ENCODE data around the gene DPP6. TPM values are rescaled to one million over a fixed set of nuclear protein-coding genes. Genes with fewer than 3 reads are reported as not detected.

Gene DPP6
- total RNA-seq, 4 donors from 2014 or later, result 1.8 to 33.7 (median 6.4) TPM

GRCh38 chr7:154874409-154875113, 822.4 kb downstream of the DPP6 start:
- H3K4me3 ChIP-seq, result no peak overlapping the region
- in situ Hi-C loops (cut with MboI; ENCODE audit: low pct_ligation_motif_present in 1 of 4, low pct_unique_long_range_greater_than_20kb in 1 of 4, low sequenced_read_pairs in 3 of 4), result no loop called here
- no peaks in the 10 kb centered on the region for H3K4me1 ChIP-seq
- intact Hi-C loops (cut with DNase I; ENCODE audit: low total_unique reads), result no loop called here
- no peaks in the 10 kb centered on the region for H3K36me3 ChIP-seq
- 47 to 71% methylated on average over 1 to 10 of the region's 10 CpGs for WGBS, 2 donors (ENCODE audit: low coverage in 1 of 2)
- TF ChIP-seq POLR2A (IDR thresholded peaks at IDR 0.05) (no peak), CTCF (IDR thresholded peaks at IDR 0.05) (no peak), POLR2AphosphoS5 (IDR thresholded peaks at IDR 0.05) (no peak), EP300 (IDR thresholded peaks at IDR 0.05; ENCODE audit: low read depth) (no peak)
- H3K9me3 ChIP-seq, result no peaks in the 10 kb centered on the region
- no peak for DNase-seq
- no peak overlapping the region for H3K27ac ChIP-seq
- peaks cover 6% of the 10 kb centered on the region for H3K27me3 ChIP-seq

GRCh38 chr7:154875297-154875696, 823.1 kb downstream of the DPP6 start:
- H3K27ac ChIP-seq, result no peak overlapping the region
- intact Hi-C loops (cut with DNase I; ENCODE audit: low total_unique reads) (no loop called here), in situ Hi-C loops (cut with MboI; ENCODE audit: low pct_ligation_motif_present in 1 of 4, low pct_unique_long_range_greater_than_20kb in 1 of 4, low sequenced_read_pairs in 3 of 4) (no loop called here)
- 87% methylated on average over 13 of the region's 13 CpGs; no CpG with 5 or more reads in 1 of the 2 donors for WGBS, 2 donors (ENCODE audit: low coverage in 1 of 2)
- H3K4me3 ChIP-seq, result no peak overlapping the region
- H3K4me1 ChIP-seq, result no peaks in the 10 kb centered on the region
- no peaks in the 10 kb centered on the region for H3K36me3 ChIP-seq
- H3K27me3 ChIP-seq, result peaks cover 6% of the 10 kb centered on the region
- TF ChIP-seq POLR2A (IDR thresholded peaks at IDR 0.05), result no peak
- TF ChIP-seq POLR2AphosphoS5 (IDR thresholded peaks at IDR 0.05), result no peak
- no peak for TF ChIP-seq EP300 (IDR thresholded peaks at IDR 0.05; ENCODE audit: low read depth)
- no peak for TF ChIP-seq CTCF (IDR thresholded peaks at IDR 0.05)
- no peaks in the 10 kb centered on the region for H3K9me3 ChIP-seq
- DNase-seq, result no peak

- intact Hi-C loops (cut with DNase I; ENCODE audit: low total_unique reads) (no loop called here), in situ Hi-C loops (cut with MboI; ENCODE audit: low pct_ligation_motif_present in 1 of 4, low pct_unique_long_range_greater_than_20kb in 1 of 4, low sequenced_read_pairs in 3 of 4) (no loop called here)
- no peaks in the 10 kb centered on the region for H3K9me3 ChIP-seq
- H3K36me3 ChIP-seq, result no peaks in the 10 kb centered on the region
- no peak for TF ChIP-seq POLR2AphosphoS5 (IDR thresholded peaks at IDR 0.05)
- TF ChIP-seq POLR2A (IDR thresholded peaks at IDR 0.05), result no peak
- no peak for TF ChIP-seq CTCF (IDR thresholded peaks at IDR 0.05)
- no peak for TF ChIP-seq EP300 (IDR thresholded peaks at IDR 0.05; ENCODE audit: low read depth)
- WGBS, 2 donors (ENCODE audit: low coverage in 1 of 2), result 60 to 79% methylated on average over 1 to 5 of the region's 5 CpGs
- H3K27me3 ChIP-seq, result peaks cover 6% of the 10 kb centered on the region
- H3K27ac ChIP-seq, result no peak overlapping the region
- H3K4me3 ChIP-seq, result no peak overlapping the region
- no peaks in the 10 kb centered on the region for H3K4me1 ChIP-seq
- no peak for DNase-seq
Observed at GRCh38 chr7:154876516-154876915, 824.3 kb downstream of the DPP6 start.

- WGBS, 2 donors (ENCODE audit: low coverage in 1 of 2), result 79 to 85% methylated on average over 7 to 9 of the region's 9 CpGs
- Histone ChIP-seq H3K9me3 (no peaks in the 10 kb centered on the region), H3K27me3 (peaks cover 6% of the 10 kb centered on the region), H3K36me3 (no peaks in the 10 kb centered on the region), H3K4me1 (no peaks in the 10 kb centered on the region), H3K27ac (no peak overlapping the region), H3K4me3 (no peak overlapping the region)
- DNase-seq, result no peak
- intact Hi-C loops (cut with DNase I; ENCODE audit: low total_unique reads), result no loop called here
- TF ChIP-seq POLR2AphosphoS5 (IDR thresholded peaks at IDR 0.05) (no peak), EP300 (IDR thresholded peaks at IDR 0.05; ENCODE audit: low read depth) (no peak), POLR2A (IDR thresholded peaks at IDR 0.05) (no peak), CTCF (IDR thresholded peaks at IDR 0.05) (no peak)
- in situ Hi-C loops (cut with MboI; ENCODE audit: low pct_ligation_motif_present in 1 of 4, low pct_unique_long_range_greater_than_20kb in 1 of 4, low sequenced_read_pairs in 3 of 4), result no loop called here
Observed at GRCh38 chr7:154877031-154877430, 824.8 kb downstream of the DPP6 start.

Measured in transverse colon (tissue), 4 donors.